Motor neuron (in vitro differentiated cells): ENCODE data around the gene TIMP1. TPM values are rescaled to one million over a fixed set of nuclear protein-coding genes. Genes with fewer than 3 reads are reported as not detected.

Source experiments
- ATAC-seq, 8 experiments: fragments of 200-7000 bp; cut with Tn5 transposase; replicated peaks in 6 of 8; 2 replicates each; pipeline ENCODE4 v1.8.0; 2021; ENCODE audit warnings: mild to moderate bottlenecking in 8 of 8, moderate library complexity in 8 of 8
- H3K27ac ChIP-seq, 2 donors: fragments of 250-450 bp; sonication (Bioruptor Pico); 2 replicates each; pipeline ENCODE4 v1.9.0; 2021; ENCODE audit warnings: antibody characterized with exemption in 2 of 2, mild to moderate bottlenecking in 2 of 2, moderate library complexity in 1 of 2
- H3K4me1 ChIP-seq, 2 donors: fragments of 250-450 bp; sonication (Bioruptor Pico); replicated peaks in 1 of 2; 2 replicates each; pipeline ENCODE4 v1.6.1; 2021; ENCODE audit warnings: antibody characterized with exemption in 2 of 2, mild to moderate bottlenecking in 2 of 2, moderate library complexity in 1 of 2
- H3K4me3 ChIP-seq, 5 donors: fragments of 250-450 bp; sonication (Bioruptor Pico); 2 replicates each; pipeline ENCODE4 v1.9.0; 2021; ENCODE audit warnings: antibody characterized with exemption in 5 of 5, mild to moderate bottlenecking in 5 of 5, moderate library complexity in 4 of 5
- WGBS, 10 experiments: fragments of 450-650 bp; shearing (Covaris generic); methylation state at CpG; one replicate each; pipeline ENCODE4 v1.0.0; 2022; 5-methylcytosine and 5-hydroxymethylcytosine counted together
- in situ Hi-C, 9 experiments: fragments of 400-800 bp; cut with MboI; loops; one replicate each; pipeline ENCODE4 v1.15.0; 2021; ENCODE audit warnings: low sequenced_read_pairs in 9 of 9, low pct_unique_long_range_greater_than_20kb in 2 of 9; ENCODE audit not compliant: unreplicated experiment in 9 of 9
- total RNA-seq, 8 experiments: library from RNA; unstranded; fragments of 300-600 nt; gene quantifications; 2 replicates each; pipeline versions ENCODE4 v1.2.3 to v1.2.4, GENCODE V29; 2022

Gene TIMP1
- total RNA-seq, 8 experiments from 2014 or later: 27.2 to 9,569 (median 190) TPM

DNA sequence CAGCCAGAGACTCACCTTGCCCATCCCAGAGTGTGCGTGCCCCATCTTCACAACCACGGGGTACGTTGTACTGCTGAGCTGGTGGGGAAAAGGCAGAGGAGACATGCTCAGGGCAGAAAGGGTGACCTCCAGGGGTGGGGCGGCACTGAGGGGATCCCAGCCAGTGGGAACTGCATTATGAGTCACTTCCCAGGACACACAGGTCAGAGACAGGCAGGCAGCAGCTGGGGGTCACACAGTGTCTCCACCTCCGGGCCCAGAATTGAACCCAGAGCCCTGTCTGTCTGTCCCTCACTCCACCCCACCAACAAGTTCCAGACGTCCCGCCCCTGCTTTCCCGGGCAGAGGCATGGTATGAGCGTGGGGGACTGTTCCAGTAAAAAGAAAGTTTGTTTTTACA is 4.8 kb upstream of the TIMP1 start:
- WGBS, 10 experiments: no CpG with 5 or more reads among the region's 9 CpGs
- Histone ChIP-seq H3K27ac (no peak overlapping the region), H3K4me3 (no peak overlapping the region), H3K4me1 (peaks cover 2 to 5% of the 10 kb centered on the region in 2 donors)
- in situ Hi-C loops: no loop called here
- ATAC-seq: peak in 2 of 8 experiments; percentile 2 to 26

DNA sequence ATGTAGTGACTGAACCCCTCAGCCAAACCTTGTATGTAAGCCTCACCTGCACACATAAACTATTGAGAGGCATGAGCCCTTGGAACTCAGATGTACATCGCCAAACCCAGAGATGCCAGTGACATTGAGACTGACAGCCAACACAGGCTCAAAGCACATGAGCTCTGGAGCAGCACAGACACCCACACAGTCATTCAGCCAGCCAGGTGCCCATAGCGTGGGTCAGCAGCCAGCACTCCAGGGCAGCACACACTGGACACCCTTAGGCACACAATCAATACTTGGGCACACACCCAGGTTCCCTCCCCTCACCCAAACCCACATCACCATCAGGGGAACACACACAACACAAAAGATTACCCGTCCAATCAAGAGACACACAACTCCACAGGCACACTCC is 4.3 kb upstream of the TIMP1 start:
- no peak for ATAC-seq
- no peak overlapping the region for H3K4me3 ChIP-seq
- no peak overlapping the region for H3K27ac ChIP-seq
- peaks cover 2 to 5% of the 10 kb centered on the region in 2 donors for H3K4me1 ChIP-seq
- WGBS, 10 experiments: 40% methylated on average over 1 of the region's 3 CpGs; no CpG with 5 or more reads in 9 of the 10 experiments
- in situ Hi-C loops: no loop called here

DNA sequence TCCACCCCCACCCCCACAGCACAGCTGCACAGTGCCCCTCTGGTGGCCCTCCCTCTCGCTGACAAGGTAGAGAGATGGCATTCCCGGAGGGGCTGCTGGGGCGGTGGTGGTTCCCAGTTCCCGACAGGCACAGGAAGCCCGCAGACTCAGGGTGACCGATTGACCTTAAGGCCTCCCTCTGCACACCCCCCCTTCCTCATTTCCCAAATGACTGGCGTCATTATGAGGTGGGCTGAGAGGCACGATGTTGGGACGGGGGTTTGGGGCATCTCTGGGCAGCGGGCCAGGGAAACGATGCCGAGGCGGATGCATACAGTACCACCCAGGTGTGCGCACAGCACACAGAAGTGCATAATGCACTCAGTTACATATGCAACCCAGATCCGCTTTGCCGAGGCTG is 3.5 kb upstream of the TIMP1 start:
- peaks cover 2 to 8% of the 10 kb centered on the region in 2 donors for H3K4me1 ChIP-seq
- H3K27ac ChIP-seq: no peak overlapping the region
- no peak overlapping the region for H3K4me3 ChIP-seq
- peak in 3 of 8 experiments; percentile 2 to 7 (median 3) for ATAC-seq
- 35% methylated on average over 2 of the region's 16 CpGs; no CpG with 5 or more reads in 9 of the 10 experiments for WGBS, 10 experiments
- in situ Hi-C loops: no loop called here

DNA sequence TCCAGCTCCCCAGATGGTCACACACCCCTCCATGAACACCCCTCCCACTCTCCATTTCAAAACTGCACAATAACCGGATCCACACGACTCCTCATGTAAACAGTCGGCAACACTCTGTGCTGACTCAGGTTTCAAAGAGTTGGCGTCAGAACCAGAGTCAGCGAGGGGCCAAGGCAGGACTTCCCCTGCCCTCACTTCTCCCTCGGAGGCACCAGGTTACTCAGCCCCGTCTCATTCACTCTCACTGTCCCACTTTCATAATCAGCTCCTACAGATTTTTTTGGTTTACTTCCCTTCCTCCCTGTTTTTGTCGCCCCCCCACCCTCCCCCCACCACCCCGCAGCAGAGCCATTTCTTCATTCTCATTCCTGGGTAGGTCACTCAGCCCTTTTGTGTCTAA is 2.7 kb upstream of the TIMP1 start:
- Histone ChIP-seq H3K4me3 (no peak overlapping the region), H3K4me1 (peaks cover 2 to 8% of the 10 kb centered on the region in 2 donors), H3K27ac (no peak overlapping the region)
- in situ Hi-C loops: no loop called here
- 100% methylated on average over 1 of the region's 9 CpGs; no CpG with 5 or more reads in 9 of the 10 experiments for WGBS, 10 experiments
- no peak for ATAC-seq

DNA sequence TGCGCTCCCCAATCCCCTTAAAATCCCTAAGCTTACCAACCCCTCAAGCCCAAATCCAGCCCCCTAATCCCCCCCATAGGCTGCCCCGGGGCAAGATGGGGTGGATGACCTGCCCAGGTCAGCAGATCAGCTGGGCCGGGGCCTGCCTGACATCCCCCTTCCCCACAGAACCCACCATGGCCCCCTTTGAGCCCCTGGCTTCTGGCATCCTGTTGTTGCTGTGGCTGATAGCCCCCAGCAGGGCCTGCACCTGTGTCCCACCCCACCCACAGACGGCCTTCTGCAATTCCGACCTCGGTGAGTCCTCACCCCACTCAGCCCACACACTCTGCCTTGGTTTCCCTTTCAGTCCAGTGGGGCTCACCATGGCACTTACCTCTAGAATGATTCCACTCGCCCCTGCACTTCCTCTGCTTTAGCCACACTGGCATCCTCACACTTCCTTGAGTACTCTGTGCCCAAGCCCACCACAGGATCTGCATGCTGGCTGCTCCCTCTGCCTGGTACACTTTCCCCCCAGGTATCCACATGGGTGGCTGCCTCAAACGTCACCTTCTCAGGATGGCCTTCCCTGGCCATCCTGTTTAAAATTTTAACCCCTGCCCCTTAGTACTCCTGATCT is 1.1 kb downstream of the TIMP1 start:
- Histone ChIP-seq H3K27ac (no peak overlapping the region), H3K4me3 (no peak overlapping the region), H3K4me1 (peaks cover 2 to 8% of the 10 kb centered on the region in 2 donors)
- no peak for ATAC-seq
- in situ Hi-C loops: no loop called here
- WGBS, 10 experiments: 57 to 100% methylated on average over 1 of the region's 8 CpGs; no CpG with 5 or more reads in 8 of the 10 experiments

DNA sequence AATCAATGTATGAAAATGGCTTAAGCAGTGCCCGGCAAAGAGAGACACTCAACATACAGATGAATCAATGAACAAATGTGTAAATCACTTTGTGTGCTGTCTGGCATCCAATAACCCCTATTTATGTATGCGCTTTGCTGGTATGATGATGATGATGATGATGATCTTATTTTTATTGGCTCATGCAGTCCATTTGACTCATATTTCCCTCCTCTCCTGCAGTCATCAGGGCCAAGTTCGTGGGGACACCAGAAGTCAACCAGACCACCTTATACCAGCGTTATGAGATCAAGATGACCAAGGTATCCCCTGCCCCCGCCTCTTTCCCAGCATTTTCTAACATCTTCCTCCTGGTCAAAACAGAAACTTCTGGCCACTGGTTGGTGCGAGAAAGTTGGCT is 2.5 kb downstream of the TIMP1 start:
- Histone ChIP-seq H3K4me1 (peaks cover 2 to 8% of the 10 kb centered on the region in 2 donors), H3K4me3 (no peak overlapping the region), H3K27ac (no peak overlapping the region)
- 27 to 64% (median 37%) methylated on average over 1 to 6 of the region's 6 CpGs; no CpG with 5 or more reads in 6 of the 10 experiments for WGBS, 10 experiments
- in situ Hi-C loops: no loop called here
- ATAC-seq: no peak

DNA sequence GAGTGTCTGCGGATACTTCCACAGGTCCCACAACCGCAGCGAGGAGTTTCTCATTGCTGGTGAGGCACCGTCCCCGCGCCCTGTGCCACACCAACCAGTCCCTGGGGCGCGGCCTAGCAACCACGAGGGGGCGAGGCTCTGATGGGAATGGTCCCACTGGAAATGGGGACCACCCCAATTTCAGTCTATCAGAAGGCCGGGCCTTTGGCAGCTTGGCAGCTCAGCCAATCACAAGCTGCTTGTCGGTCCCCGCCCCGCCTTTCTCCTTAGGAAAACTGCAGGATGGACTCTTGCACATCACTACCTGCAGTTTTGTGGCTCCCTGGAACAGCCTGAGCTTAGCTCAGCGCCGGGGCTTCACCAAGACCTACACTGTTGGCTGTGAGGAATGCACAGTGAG is 3.0 kb downstream of the TIMP1 start:
- H3K4me1 ChIP-seq: peaks cover 2 to 8% of the 10 kb centered on the region in 2 donors
- H3K27ac ChIP-seq: no peak overlapping the region
- in situ Hi-C loops: no loop called here
- peak in 1 of 8 experiments; percentile 0 for ATAC-seq
- 78 to 100% methylated on average over 2 to 6 of the region's 16 CpGs; no CpG with 5 or more reads in 8 of the 10 experiments for WGBS, 10 experiments
- H3K4me3 ChIP-seq: no peak overlapping the region

DNA sequence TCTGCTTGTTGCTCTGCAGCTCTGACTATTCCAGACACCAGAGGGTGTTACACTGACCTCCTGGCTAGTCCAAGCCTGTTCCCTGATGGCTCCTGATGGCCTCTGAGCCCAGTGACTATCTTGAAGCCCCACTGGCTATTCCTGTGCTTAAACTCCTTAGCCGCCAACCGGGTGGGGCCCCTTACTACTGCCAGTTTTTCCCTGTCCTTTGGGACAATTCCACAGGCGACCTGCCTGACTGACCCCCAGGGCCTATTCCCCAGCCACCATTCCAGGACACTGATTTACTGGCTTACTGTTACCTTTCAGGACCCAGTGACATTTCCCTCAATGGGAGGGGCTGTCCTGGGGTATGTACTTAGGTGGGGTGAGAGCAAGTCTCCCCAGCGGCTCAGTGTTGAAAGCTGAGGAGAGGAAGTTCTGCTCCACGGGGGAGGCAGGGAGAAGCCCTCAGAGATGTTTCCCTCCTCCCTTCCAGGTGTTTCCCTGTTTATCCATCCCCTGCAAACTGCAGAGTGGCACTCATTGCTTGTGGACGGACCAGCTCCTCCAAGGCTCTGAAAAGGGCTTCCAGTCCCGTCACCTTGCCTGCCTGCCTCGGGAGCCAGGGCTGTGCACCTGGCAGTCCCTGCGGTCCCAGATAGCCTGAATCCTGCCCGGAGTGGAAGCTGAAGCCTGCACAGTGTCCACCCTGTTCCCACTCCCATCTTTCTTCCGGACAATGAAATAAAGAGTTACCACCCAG is 4.0 kb downstream of the TIMP1 start:
- peaks cover 2 to 8% of the 10 kb centered on the region in 2 donors for H3K4me1 ChIP-seq
- ATAC-seq: peak in 1 of 8 experiments; percentile 1
- H3K27ac ChIP-seq: no peak overlapping the region
- WGBS, 10 experiments: 20 to 80% (median 60%) methylated on average over 1 of the region's 11 CpGs; no CpG with 5 or more reads in 7 of the 10 experiments
- in situ Hi-C loops: no loop called here
- no peak overlapping the region for H3K4me3 ChIP-seq

DNA sequence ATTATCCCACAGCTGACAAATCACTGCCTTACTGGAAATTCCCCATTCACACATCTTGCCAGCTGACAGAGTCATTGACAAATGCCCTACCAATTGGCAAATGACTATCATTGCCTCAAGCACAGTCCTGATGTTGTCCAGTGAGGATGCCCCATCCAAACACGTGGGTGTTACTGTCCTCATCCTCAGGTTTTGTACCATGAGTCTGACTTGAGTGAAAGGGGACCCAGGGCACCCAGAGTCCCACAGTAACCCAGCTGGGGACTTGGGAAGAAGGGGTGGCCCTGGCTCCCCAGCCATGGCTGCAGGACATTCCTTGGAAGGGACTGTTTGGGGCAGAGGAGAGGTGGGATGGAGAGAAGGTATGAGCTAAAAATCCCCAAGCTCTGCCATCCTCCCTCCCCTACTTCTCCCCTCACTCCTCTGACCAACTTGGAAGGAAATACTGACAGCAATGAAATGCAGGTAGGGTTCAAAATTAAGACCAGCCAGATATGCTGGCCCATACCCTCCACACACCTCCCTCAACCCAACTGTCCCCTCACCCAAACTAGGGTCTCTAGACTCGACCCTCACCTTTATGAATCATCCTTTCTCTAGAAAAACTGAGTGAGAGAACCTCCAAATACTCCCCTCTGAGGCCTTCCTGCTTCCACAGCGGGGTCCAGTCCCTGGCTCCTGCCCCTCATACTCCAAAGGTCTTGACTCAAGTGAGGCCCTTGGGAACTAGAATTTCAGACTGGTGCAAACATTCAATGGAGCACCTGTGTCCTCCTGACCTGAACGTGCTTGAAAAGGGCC is 5.1 kb downstream of the TIMP1 start:
- Histone ChIP-seq H3K27ac (no peak overlapping the region), H3K4me1 (peaks cover 0 to 3% of the 10 kb centered on the region in 2 donors), H3K4me3 (no peak overlapping the region)
- 8 to 80% (median 20%) methylated on average over 1 to 3 of the region's 4 CpGs; no CpG with 5 or more reads in 7 of the 10 experiments for WGBS, 10 experiments
- in situ Hi-C loops: no loop called here
- ATAC-seq: peak in 2 of 8 experiments; percentile 4 to 5

DNA sequence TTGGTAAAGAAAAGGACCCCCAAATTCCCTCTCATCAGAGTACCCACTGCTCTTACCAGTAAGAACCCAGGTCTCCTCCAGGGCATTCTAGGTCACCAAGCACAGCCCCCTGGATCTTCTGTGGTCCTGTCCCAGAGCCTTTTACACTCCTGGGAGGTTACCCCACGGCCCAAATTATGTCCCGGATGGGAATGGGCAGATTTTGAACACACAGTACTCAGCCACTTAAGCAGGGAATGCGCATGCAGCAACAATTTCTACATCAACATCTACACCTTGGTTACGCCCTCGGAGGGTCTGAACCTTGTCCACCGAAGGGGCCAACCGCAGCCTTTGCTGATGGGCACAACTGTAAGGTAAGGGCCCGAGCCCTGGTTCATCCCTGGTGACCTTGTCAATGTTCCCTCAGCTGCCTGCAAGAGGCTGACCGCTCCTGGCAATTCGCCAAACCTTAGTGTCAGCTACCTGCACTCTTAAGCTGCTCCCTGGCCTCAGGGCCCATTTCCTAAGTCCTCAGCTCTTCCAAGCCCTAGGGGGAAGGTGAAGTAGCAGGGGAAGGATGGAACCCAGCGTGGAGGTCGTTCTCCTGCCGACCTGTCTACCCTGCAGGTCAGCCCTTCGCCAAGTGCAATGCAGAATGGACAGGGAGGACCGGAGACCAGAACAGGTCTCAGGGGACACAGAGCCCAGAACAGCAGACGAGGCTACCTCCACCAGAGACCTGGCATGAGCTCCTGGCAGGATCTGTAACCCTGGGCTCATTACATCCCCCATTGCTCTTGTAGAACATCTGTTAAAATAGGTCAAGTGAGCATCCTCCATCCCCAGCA is 5.9 kb downstream of the TIMP1 start:
- H3K4me3 ChIP-seq: no peak overlapping the region
- WGBS, 10 experiments: 17 to 100% methylated on average over 1 to 3 of the region's 16 CpGs; no CpG with 5 or more reads in 8 of the 10 experiments
- H3K4me1 ChIP-seq: peaks cover 0 to 1% of the 10 kb centered on the region in 2 donors
- peak in 3 of 8 experiments; percentile 3 to 11 (median 9) for ATAC-seq
- in situ Hi-C loops: no loop called here
- H3K27ac ChIP-seq: no peak overlapping the region

DNA sequence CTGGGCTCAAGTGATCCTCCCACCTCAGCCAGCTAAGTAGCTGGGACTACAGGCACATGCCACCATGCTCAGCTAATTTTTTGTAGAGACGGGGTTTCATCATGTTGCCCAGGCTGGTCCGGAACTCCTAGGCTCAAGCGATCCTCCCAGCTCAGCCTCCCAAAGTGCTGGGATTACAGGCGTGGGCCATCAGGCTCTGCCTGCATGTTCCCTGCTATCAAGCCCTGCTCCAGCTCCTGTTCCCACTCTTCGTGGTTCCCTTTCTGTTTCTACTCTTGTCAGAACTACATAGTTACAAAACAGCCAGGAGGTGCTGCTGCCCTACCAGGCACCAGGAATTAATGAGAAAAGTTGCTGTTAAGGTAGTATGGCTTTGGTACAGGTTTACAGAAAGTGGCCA is 8.7 kb downstream of the TIMP1 start:
- Histone ChIP-seq H3K27ac (no peak overlapping the region), H3K4me1 (no peaks in the 10 kb centered on the region), H3K4me3 (no peak overlapping the region)
- no peak for ATAC-seq
- in situ Hi-C loops: no loop called here
- 62 to 100% (median 90%) methylated on average over 2 to 5 of the region's 5 CpGs; no CpG with 5 or more reads in 7 of the 10 experiments for WGBS, 10 experiments

DNA sequence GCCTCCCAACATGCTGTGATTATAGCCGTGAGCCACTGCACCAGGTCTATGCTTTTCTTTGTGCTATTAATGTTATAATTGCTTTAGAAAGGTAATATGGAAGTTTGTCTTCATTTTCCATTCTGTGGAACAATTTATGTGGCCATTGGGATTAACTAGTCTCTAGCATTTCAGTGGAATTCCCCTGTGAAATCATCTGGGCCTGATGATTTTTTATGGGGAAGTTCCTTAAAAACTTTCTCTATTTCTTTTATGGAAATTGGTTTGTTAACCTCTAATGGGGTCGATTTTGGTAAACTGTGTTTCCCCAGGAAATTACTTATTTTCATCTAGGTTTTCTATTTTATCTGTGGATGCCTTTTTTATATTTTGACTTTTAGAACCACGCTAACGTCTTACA is 11.3 kb downstream of the TIMP1 start:
- no peak overlapping the region for H3K27ac ChIP-seq
- no peak for ATAC-seq
- in situ Hi-C loops: no loop called here
- no peaks in the 10 kb centered on the region for H3K4me1 ChIP-seq
- no peak overlapping the region for H3K4me3 ChIP-seq
- WGBS, 10 experiments: 46 to 100% (median 71%) methylated on average over 1 to 4 of the region's 4 CpGs; no CpG with 5 or more reads in 2 of the 10 experiments
